Stimulated activated CD8-positive, alpha-beta memory T cell treated with anti-CD3 and anti-CD28 coated beads, Interleukin-7, amount 100 ng/mL, for 4 hours (primary cell): Measurements from ENCODE around the gene MAG.
"Not testable (repeated sequence)": the region's sequence is repeated elsewhere in the genome, so short reads cannot be mapped to it uniquely, and the experiment has no call there.

Experiments
- DNase-seq, 2 donors: peaks; one replicate each; pipeline ENCODE4 v3.0.0-alpha.2; 2020; ENCODE audit warnings: low read depth in 2 of 2

The MAG gene

DNA sequence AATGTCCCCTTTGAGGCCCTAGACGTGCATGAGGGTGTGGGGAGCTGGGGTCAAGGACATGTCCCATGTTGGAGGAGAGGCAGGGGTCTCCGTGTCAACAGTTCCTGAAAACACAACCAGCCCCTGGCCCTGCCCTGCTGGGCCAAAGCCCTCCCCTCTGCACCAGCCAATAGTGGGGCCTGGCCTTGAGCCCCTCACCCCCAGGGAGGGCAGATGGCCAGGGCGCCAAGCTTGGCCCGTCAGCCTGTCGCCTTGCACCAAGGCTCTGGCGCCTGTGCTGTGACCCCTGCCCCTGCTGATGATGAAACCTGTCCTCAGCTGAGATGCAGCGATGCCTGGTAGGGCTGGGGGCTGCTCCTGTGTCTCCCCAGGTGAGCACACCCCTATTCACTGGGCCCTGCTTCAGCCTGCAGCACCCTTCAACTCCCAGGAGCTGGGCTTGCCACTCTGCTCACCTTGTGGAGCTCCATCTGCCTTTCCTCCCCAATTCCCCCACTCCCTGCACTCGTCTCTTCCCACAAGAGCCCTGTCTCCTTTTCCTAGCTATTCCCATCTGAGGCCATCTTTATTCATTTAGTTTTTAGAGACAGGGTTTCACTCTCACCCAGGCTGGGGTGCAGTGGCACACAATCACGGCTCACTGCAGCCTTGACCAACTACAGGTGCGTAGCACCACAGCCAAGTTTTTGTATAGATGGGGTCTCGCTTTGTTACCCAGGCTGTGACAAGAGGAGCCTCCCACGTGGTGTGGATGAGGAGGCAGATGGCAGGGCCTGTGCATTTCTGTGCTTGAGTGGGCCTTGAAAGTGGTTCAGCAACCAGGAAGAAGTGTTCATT, 11.8 kb upstream of the MAG start:
- DNase-seq = no peak

DNA sequence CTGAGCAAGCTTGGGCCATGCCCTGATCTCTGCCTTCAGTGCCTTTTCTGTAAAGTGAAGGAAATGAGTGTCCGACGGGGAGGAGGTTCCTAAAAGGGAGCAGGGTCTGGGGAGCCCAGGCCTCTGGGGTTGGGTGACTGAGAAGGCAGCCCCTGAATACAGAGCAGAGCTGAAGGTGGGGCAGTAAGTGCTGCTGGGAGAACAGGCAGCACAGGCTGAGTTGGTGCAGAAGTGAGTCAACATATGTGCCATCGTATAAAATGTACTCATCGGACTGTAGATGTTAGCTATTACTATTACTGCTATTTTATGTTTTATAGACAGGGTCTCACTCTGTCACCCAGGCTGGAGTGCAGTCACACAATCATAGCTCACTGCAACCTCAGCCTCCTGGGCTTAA, 10.7 kb upstream of the MAG start:
- no peak for DNase-seq

DNA sequence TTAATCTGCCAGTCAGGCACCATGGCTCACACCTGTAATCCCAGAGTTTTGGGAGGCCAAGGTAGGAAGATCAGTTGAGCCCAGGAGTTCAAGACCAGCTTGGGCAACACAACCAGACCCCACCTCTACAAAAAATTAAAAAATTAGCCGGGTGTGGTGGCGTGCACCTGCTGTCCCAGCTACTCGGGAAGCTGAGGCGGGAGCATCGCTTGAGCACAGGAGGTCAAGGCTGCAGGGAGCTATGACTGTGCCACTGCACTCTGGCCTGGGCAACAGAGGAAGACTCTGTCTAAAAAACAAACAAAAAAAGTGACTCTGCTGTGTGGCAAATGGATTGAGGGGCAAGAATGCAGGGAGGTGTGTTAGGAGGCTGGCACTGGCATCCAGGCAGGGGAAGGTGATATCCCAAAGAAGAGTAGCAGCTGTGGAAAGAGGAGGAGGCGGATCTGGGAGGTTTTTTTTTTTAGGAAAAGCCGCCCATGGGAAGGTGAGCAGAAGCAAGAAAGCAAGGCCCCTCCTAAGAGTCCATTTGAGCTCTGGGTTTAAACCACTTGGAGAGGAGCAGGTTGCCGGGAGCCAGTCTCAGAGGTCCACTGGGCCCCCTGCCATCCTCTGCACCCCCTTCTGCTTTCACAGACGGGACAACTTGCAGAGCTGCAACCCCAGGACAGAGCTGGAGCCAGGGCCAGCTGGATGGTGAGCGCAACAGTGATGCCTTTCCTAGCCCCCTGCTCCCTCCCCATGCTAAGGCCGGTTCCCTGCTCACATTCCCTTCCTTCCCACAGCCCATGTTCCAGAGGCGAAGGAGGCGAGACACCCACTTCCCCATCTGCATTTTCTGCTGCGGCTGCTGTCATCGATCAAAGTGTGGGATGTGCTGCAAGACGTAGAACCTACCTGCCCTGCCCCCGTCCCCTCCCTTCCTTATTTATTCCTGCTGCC, 7.5 kb upstream of the MAG start:
- no peak for DNase-seq

DNA sequence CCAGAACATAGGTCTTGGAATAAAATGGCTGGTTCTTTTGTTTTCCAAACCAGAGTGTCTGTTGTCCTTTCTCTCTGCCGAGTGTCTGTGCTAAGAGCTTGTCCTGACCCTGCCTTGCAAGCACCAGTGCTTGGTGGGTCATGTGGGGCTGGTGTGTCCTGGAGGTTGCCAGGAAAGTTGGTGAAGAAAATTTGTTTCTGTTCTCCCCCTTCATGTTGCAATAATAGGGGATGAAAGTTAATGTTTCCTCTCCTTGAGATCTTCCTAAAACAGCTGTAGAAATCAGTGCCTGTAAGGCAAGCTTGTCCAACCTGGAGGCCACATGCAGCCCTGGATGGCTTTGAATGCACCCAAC, 6.9 kb upstream of the MAG start:
- DNase-seq = no peak

DNA sequence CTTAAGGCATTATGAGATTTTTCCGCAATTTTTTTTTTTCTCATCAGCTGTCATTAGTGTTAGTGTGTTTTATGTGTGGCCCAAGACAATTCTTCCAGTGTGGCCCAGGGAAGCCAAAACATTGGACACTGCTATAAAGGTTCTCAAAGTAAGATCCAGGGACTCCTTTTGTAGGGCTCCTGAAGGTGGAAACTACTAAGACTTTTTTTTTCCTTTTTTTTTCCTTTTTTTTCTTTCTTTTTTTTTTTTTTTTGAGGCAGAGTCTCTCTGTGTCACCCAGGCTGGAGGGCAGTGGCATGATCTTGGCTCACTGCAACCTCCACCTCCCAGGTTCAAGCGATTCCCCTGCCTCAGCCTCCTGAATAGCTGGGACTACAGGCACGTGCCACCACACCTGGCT, 6.5 kb upstream of the MAG start:
- DNase-seq = not testable (repeated sequence)

DNA sequence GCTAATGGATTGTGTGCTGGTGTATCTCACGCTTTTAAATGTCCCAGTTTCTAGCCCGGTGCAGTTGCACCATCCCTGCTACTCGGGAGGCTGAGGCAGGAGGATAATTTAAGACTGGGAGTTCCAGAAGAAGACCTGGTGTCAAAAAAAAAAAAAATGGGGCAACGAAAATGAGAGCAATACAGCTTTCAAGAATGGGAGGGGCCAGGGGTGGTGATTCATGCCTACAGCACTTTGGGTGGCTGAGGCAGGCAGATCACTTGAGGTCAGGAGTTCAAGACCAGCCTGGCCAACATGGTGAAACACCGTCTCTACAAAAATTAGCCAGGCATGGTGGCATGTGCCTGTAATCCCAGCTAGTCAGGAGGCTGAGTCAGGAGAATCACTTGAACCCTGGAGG, 5.9 kb upstream of the MAG start:
- DNase-seq = not testable (repeated sequence)

DNA sequence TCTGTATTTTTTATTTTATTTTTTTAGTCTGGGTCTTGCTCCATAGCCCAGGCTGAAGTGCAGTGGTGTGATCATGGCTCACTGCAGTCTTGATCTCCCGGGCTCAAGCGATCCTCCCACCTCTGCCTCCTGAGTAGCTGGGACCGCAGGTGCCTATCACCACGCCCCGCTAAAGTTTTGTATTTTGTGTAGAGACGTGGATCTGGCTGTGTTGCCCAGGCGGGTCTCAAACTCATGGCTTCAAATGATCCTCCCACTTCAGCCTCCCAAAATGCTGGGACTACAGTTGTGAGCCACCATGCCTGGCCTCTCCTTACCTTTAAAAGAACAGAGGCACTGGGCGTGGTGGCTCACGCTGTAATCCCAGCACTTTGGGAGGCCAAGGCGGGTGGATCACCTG, 4.2 kb upstream of the MAG start:
- DNase-seq = no peak

DNA sequence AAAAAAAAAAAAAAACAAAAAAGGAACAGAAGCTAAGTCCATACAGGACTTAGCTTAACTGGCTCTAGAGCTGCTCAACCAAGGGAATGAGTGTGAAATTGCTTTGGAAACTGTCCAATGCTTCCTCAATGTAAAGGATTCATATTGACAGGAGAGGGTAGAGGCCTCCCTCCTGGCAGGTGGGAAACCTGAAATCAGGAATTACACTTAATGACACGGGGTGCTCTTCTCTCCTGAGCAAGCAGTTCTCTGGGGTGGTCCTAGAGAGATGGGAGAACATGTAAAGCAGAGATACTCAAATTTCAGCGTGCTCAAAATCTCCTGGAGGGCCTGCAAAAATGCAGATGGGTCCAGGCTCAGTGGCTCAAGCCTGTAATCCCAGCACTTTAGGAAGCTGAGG, 3.6 kb upstream of the MAG start:
- DNase-seq = no peak

DNA sequence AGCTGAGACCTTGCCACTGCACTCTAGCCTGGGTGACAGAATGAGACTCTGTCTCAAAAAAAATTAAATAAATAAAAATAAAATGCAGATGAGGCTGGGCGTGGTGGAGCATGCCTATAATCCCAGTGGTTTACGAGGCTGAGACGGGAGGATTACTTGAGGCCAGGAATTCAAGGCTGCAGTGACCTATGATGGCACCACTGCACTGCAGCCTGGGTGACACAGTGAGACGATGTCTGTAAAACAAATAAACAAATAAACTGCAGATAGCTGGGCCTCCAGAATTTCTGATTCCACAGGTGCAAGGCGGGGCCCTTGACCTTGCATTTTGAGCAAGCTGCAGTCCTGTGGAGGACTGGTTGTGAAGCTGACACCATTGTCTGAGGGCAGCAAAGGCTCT, 3.1 kb upstream of the MAG start:
- DNase-seq = no peak

DNA sequence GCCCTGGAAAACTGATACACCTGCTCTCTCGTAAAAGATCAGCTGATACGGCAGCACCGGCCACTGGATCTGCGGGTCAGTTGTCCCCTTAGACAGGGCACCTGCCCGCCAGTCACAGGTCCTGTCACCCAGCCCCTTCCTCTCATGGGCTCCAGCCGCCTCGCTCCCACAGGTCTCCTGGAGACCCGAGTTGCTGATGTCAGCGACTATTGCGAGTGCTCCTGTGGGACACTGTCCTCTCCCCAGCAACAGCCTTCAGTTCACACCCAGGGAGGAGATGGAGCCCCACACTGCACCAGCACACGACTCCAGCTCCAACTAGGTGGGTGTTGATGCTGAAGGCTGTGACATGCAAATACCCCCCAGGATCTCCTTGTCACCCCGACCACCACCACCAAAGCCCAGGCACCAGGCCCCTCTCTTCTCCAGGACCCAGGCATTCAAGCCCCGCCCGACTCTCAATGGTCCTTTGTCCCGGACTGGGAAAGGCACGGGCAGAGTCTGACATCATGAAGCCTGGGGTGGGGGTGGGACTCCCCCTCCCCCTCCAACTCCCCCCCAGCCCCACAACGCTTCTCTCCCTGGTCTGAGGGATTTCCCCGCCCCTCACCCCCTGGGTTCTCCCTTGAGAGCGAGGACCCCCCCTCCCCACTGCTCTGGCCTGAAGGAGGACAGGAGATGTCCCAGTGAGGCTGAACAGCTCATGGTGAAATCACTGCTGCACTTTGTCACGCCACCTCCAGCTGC, 1.4 kb upstream of the MAG start:
- DNase-seq = no peak

DNA sequence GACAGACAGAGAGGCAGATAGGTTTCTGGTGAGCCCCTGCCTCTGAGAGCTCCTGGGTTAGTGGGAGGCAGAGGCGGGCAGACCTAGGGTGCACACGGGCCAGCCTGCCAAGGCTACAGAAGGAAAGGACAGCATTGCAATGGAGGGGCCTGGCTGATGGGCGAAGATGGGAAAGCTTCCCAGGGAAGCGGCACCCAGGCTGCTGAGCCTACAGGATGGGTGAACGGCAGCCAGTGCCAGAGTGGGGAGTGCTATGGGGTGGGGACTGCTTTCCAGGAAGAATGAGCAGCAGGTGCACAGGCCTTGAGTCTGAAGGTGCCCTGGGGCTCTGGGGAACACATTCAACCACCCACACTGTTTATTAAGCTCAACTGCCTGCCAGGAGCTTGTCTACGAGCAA, 702 bp upstream of the MAG start:
- no peak for DNase-seq

DNA sequence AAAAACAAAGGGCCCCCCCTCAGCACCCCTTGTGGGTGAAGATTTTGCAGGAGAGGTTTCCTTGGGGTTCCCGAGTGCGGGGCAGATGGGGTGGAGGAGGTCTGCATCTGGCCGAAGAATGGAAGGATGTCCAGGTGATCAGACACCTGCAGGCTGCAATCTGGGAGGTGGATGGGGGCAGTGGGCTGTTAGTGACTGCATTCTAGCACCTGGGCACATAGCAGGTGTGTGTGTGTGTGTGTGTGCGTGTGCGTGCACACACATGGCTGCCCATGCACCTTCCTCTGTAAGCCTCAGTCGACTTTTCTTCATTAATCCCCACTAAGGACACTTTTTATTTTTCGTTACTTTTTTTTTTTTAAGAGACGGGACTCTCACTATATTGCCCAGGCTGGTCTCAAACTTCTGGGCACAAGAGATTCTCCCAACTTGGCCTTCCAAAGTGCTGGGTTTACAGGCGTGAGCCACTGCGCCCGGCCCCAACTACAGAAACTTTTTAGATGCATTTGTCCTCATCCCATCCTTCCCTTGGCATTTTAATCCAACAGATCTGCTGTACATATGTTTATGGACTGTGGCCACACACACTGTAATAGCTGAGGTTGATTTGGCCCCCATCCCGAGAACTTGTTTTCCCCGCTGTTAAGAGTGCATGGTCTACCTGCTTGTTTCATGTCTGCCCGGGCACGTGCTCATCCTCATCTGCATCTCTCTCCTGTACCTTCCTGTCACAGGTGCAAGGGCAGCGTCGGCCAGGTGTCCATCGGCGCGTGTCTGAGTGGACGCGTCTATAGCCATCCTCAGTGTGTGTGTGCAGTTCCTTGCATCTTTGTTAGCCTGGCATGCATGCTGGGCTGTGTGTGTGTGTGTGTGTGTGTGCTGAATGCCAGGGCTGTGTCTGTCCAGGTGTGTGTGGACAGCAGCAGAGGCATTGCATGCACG, 731 bp downstream of the MAG start:
- no peak for DNase-seq

DNA sequence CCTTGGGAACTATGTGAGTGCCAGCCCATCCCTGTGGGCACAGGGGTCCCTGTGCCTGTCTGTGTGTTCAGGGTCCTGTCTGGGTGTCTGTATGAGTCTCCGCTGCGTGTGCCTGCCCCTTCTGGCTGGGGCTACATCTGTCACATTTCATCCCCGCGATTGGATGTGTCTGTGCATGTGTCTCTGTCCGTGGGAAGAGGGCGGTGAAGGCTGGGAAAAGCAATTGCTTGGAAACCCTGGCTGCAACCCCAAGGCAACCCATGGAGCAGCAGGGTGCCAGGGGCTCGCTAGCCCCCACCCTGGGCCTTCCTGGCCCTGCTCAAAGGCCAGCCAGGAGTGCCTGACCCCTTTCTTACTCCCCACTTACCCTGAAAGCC, 1.4 kb downstream of the MAG start:
- DNase-seq = no peak

DNA sequence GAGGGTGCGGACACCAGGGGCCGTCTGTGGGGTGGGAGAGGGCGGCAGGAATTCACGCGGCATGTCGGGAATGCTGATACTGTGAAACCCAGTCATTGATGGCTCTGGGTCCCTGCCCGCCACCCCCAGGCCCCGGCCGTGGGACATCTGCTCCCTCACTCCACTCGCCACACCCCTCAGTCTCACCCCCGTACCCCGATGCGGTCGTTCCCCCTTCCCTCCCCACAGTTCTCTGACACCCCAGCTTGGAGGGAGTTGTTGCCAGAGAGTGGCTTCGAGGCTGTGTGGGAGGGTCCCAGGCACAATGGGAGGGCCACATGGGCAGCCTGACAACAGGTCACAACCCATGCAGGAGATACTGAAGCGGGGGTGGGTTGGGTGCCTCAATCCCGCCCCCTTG, 1.8 kb downstream of the MAG start:
- no peak for DNase-seq

DNA sequence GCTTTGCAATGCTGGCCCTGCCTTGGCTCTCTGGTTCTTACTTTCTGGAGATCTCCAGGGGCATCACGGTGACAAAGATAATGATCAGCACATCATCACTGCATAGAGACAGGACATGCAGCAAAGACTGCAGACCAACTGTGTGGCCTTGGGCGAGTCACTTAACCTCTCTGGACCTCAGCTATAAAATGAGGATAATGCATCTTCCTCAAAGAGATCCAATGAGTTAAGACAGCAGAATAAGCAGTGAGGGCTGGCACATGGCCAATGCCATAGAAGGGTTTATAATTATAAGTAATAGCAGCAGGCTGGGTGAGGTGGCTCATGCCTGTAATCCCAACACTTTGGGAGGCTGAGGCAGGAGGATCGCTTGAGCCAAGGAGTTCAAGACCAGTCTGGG, 2.4 kb downstream of the MAG start:
- DNase-seq = no peak

DNA sequence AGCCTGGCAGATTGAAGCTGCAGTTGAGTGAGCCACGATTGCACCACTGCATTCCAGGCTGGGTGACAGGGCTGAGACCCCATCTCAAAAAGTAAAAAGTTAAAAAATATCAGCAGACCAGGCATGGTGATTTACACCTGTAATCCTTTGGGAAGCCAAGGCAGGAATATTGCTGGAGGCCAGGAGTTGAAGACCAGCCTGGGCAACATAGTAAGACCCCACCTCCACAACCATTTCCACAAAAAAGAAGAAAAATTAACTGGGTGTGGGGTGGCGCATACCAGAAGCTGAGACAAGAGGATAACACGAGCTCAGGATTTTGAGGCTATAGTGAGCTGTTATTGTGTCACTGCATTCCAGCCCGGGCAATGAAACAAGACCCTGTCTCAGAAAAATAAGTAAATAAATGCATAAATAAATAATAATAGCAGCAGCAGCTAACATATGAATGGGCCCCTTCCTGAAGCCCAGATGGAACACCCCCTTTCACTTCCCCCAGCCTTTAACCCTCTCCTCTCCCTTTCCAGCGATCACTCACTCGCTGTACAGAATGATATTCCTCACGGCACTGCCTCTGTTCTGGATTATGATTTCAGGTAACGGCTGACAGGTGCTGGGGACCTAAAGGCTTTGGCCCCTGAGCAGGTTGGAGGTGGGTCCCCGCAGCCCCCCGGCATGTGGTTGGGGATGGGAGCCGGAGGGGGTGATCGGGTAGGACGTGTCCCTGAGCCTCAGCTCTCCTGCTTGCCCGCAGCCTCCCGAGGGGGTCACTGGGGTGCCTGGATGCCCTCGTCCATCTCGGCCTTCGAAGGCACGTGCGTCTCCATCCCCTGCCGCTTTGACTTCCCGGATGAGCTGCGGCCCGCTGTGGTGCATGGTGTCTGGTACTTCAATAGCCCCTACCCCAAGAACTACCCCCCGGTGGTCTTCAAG, 3.2 kb downstream of the MAG start:
- no peak for DNase-seq

DNA sequence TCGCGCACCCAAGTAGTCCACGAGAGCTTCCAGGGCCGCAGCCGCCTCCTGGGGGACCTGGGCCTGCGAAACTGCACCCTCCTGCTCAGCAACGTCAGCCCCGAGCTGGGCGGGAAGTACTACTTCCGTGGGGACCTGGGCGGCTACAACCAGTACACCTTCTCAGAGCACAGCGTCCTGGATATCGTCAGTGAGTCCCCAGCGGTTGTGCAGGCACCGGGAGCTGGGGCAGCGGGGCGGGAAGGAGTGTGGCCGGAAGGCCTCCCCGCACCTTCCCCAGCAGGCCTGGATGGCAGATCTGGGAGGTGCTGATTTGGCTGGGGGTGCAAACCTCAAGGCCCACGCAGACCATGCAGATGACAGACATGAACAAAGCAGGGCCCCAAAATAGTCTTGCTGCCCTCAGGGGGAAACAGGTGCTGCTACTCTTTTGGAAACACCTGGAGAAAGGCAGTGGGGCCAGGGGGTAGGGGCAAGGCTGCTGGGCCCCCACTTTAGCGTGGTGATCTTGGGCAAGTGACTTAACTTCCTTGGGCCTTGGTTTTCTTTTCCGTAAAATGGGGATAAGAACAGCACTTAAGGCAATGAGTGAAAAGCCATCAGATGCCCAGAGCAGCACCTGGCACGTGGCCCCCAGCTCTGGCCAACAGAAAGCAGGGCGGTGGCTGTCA, 4.0 kb downstream of the MAG start:
- peak in 1 of 2 donors; percentile 16 for DNase-seq

DNA sequence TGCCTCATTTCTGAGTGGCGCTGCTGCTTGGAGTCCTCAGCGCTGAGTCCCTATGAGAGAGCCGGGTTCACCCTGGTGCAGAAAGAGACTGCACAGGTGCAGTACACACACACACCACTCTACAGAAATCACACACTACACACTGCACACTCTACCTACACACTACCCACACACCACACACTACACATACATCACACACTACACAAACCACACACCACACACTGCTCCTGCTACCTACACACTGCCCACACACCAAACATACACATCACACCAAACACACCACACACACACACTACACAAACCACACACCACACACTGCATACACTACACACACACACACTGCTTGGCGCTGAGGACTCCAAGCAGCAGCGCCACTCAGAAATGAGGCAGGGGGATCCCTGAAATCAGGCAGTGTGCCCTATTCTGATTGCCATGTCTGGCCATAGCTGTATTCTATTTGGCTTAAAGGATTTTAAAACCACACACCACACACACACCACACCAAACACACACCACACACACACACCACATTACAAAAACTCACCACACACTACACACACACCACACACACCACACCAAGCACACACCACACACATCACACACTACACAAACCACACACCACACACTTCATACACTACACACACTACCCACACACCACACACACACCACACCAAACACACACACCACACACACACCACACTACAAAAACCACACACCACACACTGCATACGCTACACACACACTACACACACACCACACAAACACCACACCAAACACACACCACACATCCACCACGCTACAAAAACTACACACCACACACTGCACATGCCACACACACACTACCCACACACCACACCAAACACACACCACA, 4.9 kb downstream of the MAG start:
- DNase-seq = no peak

DNA sequence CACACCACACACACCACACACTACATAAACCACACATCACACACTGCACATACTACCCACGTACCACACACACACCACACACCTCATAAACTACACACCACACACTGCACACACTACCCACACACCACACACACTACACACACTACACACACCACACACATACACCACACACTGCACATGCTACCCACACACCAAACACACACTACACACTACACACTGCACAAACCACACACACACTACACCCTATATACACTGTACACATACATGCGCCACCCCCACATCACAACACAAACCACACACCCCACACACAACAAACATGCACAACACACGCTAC, 5.5 kb downstream of the MAG start:
- DNase-seq = no peak
